Stimulated activated CD8-positive, alpha-beta memory T cell treated with anti-CD3 and anti-CD28 coated beads, Interleukin-4, amount 100 ng/mL, for 48 hours (primary cell): ENCODE results near the gene ITGA1.

Source experiments
- DNase-seq: peaks from one replicate; pipeline ENCODE4 v3.0.0-alpha.2; 2020

ITGA1 gene

GRCh38 chr5:53006911-53007890 is 219.5 kb downstream of the ITGA1 start:
- DNase-seq = no peak

- peak; percentile 48 for DNase-seq
These were observed 221.0 kb downstream of the ITGA1 start for GRCh38 chr5:53008751-53009150.
